ENCODE measurements around the gene EIF4A3. TPM values are rescaled to one million over a fixed set of nuclear protein-coding genes. Genes with fewer than 3 reads are reported as not detected.

Gene EIF4A3
- total RNA-seq, 3 donors from 2014 or later = 46.2 to 93.1 (median 67.9) TPM

DNA sequence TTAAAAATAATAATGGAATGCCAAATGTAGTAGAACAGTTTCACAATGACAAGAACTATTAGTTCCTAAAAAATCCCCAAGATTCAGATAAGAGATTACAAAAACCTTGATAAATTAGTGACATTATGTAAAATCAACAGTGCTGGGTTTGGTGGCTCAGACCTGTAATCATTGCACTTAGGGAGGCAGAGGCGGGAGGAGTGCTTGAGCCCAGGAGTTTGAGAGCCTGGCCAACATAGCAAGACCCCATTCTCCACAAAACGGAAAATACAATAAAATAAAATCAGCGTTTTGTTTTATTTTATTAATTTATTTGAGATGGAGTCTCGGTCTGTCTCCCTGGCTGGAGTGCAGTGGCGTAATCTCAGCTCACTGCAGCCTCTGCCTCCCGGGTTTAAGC, 27.0 kb upstream of the EIF4A3 start:
- H3K27me3 ChIP-seq = no peaks in the 10 kb centered on the region
- TF ChIP-seq POLR2AphosphoS5 (IDR thresholded peaks at IDR 0.05) (no peak), POLR2A (IDR thresholded peaks at IDR 0.05) (no peak)
- TF ChIP-seq, protein P1, sequence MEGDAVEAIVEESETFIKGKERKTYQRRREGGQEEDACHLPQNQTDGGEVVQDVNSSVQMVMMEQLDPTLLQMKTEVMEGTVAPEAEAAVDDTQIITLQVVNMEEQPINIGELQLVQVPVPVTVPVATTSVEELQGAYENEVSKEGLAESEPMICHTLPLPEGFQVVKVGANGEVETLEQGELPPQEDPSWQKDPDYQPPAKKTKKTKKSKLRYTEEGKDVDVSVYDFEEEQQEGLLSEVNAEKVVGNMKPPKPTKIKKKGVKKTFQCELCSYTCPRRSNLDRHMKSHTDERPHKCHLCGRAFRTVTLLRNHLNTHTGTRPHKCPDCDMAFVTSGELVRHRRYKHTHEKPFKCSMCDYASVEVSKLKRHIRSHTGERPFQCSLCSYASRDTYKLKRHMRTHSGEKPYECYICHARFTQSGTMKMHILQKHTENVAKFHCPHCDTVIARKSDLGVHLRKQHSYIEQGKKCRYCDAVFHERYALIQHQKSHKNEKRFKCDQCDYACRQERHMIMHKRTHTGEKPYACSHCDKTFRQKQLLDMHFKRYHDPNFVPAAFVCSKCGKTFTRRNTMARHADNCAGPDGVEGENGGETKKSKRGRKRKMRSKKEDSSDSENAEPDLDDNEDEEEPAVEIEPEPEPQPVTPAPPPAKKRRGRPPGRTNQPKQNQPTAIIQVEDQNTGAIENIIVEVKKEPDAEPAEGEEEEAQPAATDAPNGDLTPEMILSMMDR (IDR thresholded peaks at IDR 0.05) = no peak
- intact Hi-C loops (cut with DNase I; ENCODE audit: low total_unique reads) = no loop called here
- no peaks in the 10 kb centered on the region for H3K9me3 ChIP-seq
- H3K4me1 ChIP-seq = no peaks in the 10 kb centered on the region
- H3K4me3 ChIP-seq = no peak overlapping the region
- no peak overlapping the region for H3K27ac ChIP-seq
- no peak for DNase-seq (ENCODE audit: low spot score in 2 of 2)
- H3K36me3 ChIP-seq = no peaks in the 10 kb centered on the region

GRCh38 chr17:80173126-80173525, 26.2 kb upstream of the EIF4A3 start:
- Histone ChIP-seq H3K27me3 (no peaks in the 10 kb centered on the region), H3K27ac (no peak overlapping the region), H3K4me3 (no peak overlapping the region), H3K36me3 (no peaks in the 10 kb centered on the region), H3K4me1 (no peaks in the 10 kb centered on the region), H3K9me3 (no peaks in the 10 kb centered on the region)
- intact Hi-C loops (cut with DNase I; ENCODE audit: low total_unique reads) = no loop called here
- no peak for DNase-seq (ENCODE audit: low spot score in 2 of 2)
- TF ChIP-seq, protein P1 (IDR thresholded peaks at IDR 0.05) = no peak
- TF ChIP-seq POLR2A (IDR thresholded peaks at IDR 0.05) (no peak), POLR2AphosphoS5 (IDR thresholded peaks at IDR 0.05) (no peak)

GRCh38 chr17:80171681-80172080, 24.8 kb upstream of the EIF4A3 start:
- DNase-seq (ENCODE audit: low spot score in 2 of 2) = no peak
- no peak for TF ChIP-seq POLR2AphosphoS5 (IDR thresholded peaks at IDR 0.05)
- TF ChIP-seq, protein P1 (IDR thresholded peaks at IDR 0.05) = no peak
- TF ChIP-seq POLR2A (IDR thresholded peaks at IDR 0.05) = no peak
- Histone ChIP-seq H3K9me3 (no peaks in the 10 kb centered on the region), H3K27ac (no peak overlapping the region), H3K4me3 (no peak overlapping the region), H3K36me3 (no peaks in the 10 kb centered on the region), H3K4me1 (no peaks in the 10 kb centered on the region), H3K27me3 (no peaks in the 10 kb centered on the region)
- intact Hi-C loops (cut with DNase I; ENCODE audit: low total_unique reads) = no loop called here

DNA sequence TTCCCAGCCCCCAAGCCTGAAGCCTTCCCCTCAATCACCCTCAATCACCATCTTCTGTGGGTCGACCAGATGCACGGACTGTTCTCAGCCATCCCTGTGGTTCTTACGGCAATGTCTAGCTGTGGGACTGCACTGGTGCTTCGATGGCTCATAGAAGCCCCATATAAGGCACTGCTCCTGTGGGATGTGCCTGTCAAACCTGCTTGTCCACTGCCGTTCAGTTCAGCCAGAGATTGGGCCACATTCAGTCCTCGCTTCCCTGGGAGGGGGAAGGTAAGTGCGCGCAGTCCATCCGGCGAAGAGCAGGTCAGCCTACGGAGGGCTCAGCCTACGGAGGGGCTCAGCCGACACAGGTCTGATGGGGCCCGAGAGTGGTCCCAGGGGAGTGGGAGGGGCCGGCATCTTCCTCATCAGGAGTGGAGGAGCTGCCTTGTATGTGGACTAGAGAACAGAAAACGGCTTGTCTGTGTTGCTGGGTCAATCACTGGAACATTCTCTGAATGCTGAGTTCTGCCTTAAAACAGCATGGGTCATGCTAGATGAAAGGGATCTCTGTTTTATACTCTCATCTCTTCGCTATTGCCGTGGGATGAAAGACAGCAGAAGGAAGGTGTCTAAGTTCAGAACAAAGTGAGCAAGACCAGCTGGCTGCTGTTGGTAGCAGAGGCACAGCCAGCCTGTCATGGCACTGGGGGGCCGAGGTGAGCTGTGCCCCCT, 23.0 kb upstream of the EIF4A3 start, which contains the start of gene CARD14:
TSS of gene CARD14 (plus strand) at position 247 of the 717 bp plus-strand sequence. CDS start 11,409 bp downstream, outside the sequence.
- DNase-seq (ENCODE audit: low spot score in 2 of 2) = peak; percentile 87 to 89
- peak within 1 kb of the TSS; percentile 81 to 89 for H3K27ac ChIP-seq
- peak; percentile 43 for TF ChIP-seq POLR2A (IDR thresholded peaks at IDR 0.05)
- TF ChIP-seq POLR2AphosphoS5 (IDR thresholded peaks at IDR 0.05) = peak; percentile 42 to 94 (median 49)
- TF ChIP-seq, protein P1 (IDR thresholded peaks at IDR 0.05) = no peak
- H3K9me3 ChIP-seq = no peaks in the 10 kb centered on the region
- H3K27me3 ChIP-seq = no peaks in the 10 kb centered on the region
- no peaks in the 10 kb centered on the region for H3K36me3 ChIP-seq
- peak within 1 kb of the TSS in 2 of 3 donors; percentile 48 to 63 for H3K4me3 ChIP-seq
- H3K4me1 ChIP-seq = no peaks in the 10 kb centered on the region
- intact Hi-C loops (cut with DNase I; ENCODE audit: low total_unique reads) = no loop called here

GRCh38 chr17:80169107-80169506, 22.2 kb upstream of the EIF4A3 start:
- no peaks in the 10 kb centered on the region for H3K4me1 ChIP-seq
- no peaks in the 10 kb centered on the region for H3K36me3 ChIP-seq
- H3K27ac ChIP-seq = peak overlapping the region; percentile 81 to 89
- H3K4me3 ChIP-seq = no peak overlapping the region
- no peaks in the 10 kb centered on the region for H3K9me3 ChIP-seq
- no peaks in the 10 kb centered on the region for H3K27me3 ChIP-seq
- TF ChIP-seq POLR2A (IDR thresholded peaks at IDR 0.05) = no peak
- TF ChIP-seq POLR2AphosphoS5 (IDR thresholded peaks at IDR 0.05) = no peak
- TF ChIP-seq, protein P1 (IDR thresholded peaks at IDR 0.05) = no peak
- intact Hi-C loops (cut with DNase I; ENCODE audit: low total_unique reads) = no loop called here
- no peak for DNase-seq (ENCODE audit: low spot score in 2 of 2)
